ENCODE results near the gene SAT1.

SAT1 gene

GRCh38 chrX:23784470-23785331, 1.7 kb downstream of the SAT1 start:
- no peak for DNase-seq (ENCODE audit: extremely low spot score)
- TF ChIP-seq CTCF (IDR thresholded peaks at IDR 0.05; ENCODE audit: control extremely low read depth, extremely low read depth, low read depth, missing control alignments) = no peak
- CTCF ChIA-PET = interaction anchor here (1.0 to 6.8 kb wide), 3 partner anchors 14 to 117 kb away, joined by 3 to 54 read pairs (median 8); no protein-coding TSS in a partner anchor
- POLR2A ChIA-PET = interaction anchor here (0.6 to 2.4 kb wide), 6 partner anchors 8 to 117 kb away, joined by 3 to 28 read pairs (median 4); partner anchors contain the start of gene ACOT9

GRCh38 chrX:23785580-23785979, 2.6 kb downstream of the SAT1 start:
- POLR2A ChIA-PET = no interaction called here
- CTCF ChIA-PET = no interaction called here
- no peak for DNase-seq (ENCODE audit: extremely low spot score)
- TF ChIP-seq CTCF (IDR thresholded peaks at IDR 0.05; ENCODE audit: control extremely low read depth, extremely low read depth, low read depth, missing control alignments) = no peak

- CTCF ChIA-PET = no interaction called here
- POLR2A ChIA-PET = no interaction called here
- DNase-seq (ENCODE audit: extremely low spot score) = no peak
- TF ChIP-seq CTCF (IDR thresholded peaks at IDR 0.05; ENCODE audit: control extremely low read depth, extremely low read depth, low read depth, missing control alignments) = no peak
Observed at GRCh38 chrX:23786268-23786815, 3.4 kb downstream of the SAT1 start.

GRCh38 chrX:23787745-23788118, 4.8 kb downstream of the SAT1 start:
- no peak for TF ChIP-seq CTCF (IDR thresholded peaks at IDR 0.05; ENCODE audit: control extremely low read depth, extremely low read depth, low read depth, missing control alignments)
- ChIA-PET CTCF (interaction anchor here (1.3 kb wide), 2 partner anchors 115 to 121 kb away, joined by 3 to 4 read pairs; no protein-coding TSS in a partner anchor), POLR2A (interaction anchor here (0.7 kb wide), 1 partner anchor 15 kb away, joined by 4 read pairs; no protein-coding TSS in a partner anchor)
- no peak for DNase-seq (ENCODE audit: extremely low spot score)

- no peak for TF ChIP-seq CTCF (IDR thresholded peaks at IDR 0.05; ENCODE audit: control extremely low read depth, extremely low read depth, low read depth, missing control alignments)
- ChIA-PET POLR2A (no interaction called here), CTCF (interaction anchor here (1.3 kb wide), 2 partner anchors 114 to 120 kb away, joined by 3 to 4 read pairs; no protein-coding TSS in a partner anchor)
- no peak for DNase-seq (ENCODE audit: extremely low spot score)
Observed at GRCh38 chrX:23788521-23788920, 5.5 kb downstream of the SAT1 start.

GRCh38 chrX:23788946-23789345, 6.0 kb downstream of the SAT1 start:
- no peak for TF ChIP-seq CTCF (IDR thresholded peaks at IDR 0.05; ENCODE audit: control extremely low read depth, extremely low read depth, low read depth, missing control alignments)
- DNase-seq (ENCODE audit: extremely low spot score) = no peak
- POLR2A ChIA-PET = no interaction called here
- CTCF ChIA-PET = interaction anchor here (1.3 kb wide), 1 partner anchor 120 kb away, joined by 3 read pairs; no protein-coding TSS in a partner anchor

Data from GM10248 (cell line).